ENCODE data around the gene FRAS1.

DNA sequence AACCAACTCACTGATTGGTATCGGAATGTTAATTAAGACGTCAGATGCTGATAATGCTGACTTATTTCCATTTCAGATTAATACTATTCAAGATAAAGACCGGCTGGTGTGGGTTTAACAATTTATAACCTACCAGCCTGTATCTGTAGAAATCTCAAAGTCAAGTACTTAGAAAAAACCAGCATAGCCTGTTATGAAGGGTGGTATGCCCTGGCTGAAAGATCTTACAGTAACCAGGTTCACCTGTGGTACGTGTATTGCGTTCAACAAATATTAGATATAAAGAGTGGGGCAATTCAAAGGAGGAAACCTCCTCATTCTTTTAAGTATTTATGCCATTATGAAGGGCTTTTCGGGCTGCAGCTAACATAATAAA lies 253.6 kb downstream of the FRAS1 start:
- TF ChIP-seq, protein P1, sequence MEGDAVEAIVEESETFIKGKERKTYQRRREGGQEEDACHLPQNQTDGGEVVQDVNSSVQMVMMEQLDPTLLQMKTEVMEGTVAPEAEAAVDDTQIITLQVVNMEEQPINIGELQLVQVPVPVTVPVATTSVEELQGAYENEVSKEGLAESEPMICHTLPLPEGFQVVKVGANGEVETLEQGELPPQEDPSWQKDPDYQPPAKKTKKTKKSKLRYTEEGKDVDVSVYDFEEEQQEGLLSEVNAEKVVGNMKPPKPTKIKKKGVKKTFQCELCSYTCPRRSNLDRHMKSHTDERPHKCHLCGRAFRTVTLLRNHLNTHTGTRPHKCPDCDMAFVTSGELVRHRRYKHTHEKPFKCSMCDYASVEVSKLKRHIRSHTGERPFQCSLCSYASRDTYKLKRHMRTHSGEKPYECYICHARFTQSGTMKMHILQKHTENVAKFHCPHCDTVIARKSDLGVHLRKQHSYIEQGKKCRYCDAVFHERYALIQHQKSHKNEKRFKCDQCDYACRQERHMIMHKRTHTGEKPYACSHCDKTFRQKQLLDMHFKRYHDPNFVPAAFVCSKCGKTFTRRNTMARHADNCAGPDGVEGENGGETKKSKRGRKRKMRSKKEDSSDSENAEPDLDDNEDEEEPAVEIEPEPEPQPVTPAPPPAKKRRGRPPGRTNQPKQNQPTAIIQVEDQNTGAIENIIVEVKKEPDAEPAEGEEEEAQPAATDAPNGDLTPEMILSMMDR (IDR thresholded peaks at IDR 0.05), result no peak
- TF ChIP-seq POLR2A (IDR thresholded peaks at IDR 0.05) (no peak), POLR2AphosphoS5 (IDR thresholded peaks at IDR 0.05) (no peak)

Data from prostate gland (tissue), 2 donors.